ENCODE results near the gene TUB.

The TUB gene

DNA sequence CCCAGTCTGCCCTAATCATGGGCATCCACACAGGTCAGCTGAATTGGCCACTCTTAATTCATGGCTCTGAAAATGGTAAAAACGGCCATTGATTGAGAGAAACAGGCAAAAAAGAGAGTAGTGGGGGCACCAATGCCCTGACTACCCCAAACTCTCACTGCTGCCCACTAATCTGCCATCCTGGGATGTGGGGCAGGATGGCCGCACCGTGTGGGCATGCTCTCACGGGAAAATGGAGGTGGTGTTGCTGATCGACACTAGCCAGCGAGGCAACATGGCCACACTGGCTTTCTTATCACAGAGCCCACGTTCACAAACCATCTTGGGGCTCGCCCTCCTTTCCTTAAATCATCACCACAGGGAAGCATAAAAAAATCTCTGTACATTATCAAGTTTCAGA is 11.2 kb upstream of the TUB start:
- DNase-seq, result no peak

DNA sequence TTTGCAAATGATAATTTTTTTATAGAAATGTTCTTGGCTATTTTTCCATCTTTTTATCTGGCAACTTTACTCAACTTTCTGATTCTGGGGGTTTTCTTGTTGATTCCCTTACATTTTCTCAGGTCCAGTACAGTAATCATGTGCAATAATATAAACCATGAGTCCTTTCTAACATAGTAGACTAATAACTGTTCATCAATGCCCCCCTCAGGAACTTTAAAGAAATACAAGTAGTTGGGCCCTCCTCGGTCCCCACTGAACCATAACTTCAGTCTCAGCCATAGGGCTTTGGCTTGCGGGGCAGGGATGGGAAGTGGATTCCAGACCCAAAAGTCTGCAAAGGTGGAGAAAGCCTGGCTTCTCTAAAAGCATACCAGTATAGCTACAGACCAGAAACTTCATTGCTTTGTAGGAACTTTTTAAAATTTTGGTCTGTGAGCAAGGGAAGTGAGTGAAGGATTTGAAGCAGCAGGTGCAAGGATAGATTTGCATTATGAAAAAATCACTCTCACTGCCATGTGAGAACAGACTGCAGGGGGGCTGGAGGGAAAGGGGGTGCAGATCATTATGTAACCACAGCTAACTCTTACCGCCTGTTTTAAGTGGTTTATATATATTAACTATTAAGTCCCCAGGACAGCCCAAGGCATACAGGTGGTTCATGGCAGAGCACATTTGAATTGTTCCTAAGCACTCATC is 10.4 kb upstream of the TUB start:
- DNase-seq, result no peak

DNA sequence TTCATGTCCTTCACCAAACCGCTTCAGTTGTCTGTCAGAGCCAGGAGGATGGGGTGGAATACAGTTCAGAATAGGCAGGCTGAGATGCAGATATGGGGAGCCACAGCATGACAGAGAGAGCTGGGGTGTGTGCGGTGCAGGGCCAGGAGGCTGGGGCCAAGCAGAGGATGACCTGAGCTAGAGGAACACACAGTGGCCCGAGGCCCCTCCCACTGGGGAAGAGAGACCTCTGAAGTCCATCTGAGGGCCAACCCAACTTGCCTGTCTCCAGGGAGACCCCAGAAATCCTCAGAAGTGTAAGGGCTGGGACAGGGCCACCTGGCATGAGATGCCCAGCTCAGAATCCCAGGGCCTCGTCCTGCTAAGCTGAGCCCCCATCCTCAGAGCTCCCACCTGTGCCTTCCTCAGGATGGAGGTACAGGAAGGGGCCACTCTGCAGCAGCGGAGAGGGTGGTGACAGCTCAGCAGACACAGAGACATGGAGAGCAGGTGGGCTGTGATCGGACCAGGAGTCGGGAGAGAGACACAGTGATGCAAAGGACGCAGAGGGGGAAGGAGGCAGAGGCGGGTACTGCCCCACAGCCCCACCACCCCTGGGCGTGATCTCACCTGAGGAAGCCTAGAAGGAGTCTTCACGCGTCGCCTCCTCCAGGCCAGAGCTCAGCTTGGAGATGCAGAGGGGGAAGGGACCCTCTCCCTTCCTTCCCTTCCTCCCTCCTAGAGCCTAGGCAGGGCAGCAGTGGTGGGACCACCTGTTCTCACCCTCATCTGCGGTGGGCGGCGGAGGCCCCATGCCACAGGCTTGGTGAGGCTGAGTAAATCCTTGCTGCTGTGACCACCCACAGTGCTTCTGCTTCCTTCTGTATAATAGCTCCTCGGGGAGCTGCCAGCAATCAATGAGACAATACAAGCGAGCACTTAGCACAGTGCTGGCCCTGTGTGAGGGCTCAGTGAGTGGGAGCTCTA is 9.1 kb upstream of the TUB start:
- no peak for DNase-seq

DNA sequence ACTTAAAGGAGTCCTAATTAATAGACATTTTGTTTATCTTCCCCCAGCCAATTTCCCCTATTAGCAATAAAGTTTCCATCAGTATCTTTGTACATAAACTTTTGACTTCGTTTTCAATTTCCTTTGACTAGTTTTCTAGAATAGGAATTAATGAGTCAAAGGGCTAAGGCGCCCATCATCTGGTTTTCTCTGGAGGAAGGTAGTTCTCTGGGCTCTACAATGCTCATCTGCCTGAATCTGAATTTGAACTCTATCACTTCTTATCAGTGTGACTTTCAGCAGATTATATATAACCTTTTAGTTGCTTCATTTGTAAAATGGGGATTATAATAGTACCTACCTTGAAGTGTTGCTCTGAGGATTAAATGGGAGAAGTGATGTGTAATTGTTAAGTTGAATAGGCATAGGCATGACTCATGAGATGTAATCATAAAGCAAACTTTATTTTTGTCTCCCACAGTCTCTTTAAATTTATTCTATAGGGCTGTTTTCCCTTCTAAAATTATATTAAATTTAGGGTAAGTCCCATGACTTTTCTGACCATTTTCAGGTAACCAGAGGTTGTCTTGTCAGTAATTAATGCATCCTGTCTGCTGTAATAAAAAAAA is 5.8 kb upstream of the TUB start:
- no peak for DNase-seq

DNA sequence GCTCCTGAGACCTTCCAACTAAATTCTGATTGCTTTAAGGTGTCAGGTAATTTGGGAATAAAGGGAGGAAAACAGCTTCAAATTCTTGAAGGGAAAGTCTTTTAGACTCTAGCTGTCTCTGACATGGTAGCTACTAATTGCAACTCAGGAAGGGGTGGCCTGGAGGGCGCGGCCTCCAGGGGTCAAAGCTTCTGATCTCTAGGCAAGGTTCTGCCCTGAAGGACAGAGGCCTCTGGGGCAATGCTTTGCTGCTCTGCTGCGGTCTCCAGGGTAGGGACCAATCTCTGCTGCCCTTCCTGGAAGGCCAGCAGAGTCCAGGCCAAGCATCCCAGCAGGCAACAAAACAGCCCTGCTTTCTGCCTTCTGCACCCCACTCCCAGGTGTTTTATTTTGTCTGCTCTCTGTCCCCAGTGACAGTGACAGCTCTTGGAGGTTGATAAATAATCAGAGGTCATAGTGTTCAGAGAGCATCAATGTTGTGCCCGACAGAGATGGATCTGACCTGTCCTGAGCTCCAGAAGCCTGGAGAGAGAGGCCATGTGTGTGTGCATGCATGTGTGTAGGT is 1.8 kb upstream of the TUB start:
- no peak for DNase-seq

DNA sequence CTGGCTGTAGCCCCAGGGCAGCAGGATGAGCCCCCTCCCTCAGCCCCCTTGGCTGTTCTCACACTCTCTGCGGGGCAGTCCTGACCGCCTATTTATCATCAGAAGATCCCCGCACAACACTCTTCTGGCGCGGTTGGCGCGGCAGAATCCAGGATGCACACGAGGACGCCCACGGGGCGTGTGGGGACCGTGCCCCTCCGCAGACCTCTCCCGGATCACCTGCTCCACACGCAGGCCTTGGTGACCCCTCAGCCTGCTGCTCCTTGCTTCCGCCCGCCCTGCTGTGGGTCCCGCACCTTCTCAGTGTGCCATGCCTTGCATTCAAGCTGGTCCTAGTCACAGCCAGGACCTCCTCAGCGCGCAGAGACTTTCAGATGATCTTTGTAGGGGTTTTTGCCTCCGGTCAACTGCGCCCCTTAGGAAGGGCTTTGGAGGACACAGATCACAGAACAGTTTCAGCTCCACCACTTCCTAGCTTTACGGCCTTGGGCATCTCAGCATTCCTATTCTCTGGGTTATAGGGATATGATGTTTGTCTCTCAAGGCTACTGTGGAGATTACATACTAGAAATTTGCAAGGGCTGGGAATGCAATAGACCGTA is 841 bp upstream of the TUB start:
- DNase-seq, result no peak

DNA sequence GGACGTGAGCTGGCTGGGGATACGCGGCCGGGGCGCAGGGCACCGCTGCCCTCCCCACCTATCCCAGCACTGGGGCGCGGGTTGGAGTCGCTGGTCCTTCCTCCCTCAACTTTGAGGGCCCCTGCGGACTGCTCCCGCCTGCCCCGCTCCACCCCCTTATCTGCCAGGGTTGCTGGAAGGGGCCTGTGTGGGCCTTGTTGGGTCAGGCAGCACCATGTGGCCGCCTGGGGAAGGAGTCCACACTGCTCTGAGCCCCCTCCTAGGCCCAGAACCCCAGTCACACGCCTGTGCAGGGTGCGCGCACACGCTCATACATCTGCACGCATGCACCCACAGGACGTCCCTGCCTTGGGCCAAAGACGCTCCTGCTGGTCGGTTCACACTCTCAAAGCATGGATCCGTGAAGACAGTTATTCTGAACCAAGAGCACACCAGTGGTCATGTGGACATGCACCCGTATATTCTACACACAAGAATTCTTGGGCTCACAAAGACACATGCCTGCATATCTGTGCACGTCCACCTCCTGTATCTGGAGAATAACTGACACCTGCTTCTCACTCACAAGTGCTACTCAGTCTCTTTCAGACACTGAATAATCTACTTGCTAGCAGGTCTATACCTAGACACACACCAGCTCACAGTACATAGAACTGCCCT is 710 bp downstream of the TUB start:
- no peak for DNase-seq

DNA sequence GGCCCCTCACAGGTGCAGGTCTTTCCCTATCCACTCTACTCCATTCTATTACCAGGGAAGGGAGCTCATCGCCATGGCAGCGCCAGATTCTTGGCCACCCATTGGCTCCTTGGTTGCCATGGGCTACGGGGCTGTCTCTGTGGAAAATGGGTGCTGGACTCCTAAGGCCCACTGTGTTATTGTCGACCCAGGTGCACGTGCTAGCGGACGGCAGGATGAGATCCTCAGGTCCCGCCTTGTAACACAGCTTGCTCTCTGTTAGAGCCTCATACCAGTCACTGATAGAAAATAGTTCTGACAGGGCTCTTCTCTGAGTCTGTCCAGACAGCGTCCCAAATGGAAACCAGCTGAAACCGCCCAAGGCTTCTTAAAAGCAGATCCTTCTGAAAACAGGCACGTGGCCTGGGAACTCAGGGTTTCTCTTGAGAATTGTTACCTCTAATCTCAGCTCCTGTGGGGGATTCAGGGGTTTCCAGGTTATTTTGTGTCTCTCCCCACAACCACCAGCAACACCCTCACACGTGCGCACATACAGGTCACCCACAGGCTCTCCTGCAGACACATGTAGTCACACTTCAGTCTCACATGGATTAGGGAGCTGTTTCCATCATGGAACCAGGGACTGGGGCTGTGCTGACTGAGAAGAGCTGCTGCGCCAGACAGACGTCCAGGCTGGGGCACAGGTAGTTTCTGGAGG is 1.5 kb downstream of the TUB start:
- DNase-seq, result no peak

DNA sequence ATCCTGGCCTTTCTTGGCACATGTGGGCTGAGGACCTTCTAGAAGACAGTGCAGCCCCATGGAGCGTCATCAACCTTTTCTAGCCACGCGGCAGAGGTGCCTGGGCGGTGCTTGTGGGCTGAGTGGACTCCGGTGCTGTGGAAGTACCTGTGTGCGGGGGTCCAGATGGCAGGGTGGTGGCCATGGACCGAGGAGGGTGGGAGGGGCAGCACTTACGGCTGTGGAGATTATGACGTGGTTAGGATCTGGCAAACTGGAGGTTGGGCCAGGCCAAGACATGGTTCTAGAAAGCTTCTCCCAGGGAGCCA is 2.0 kb downstream of the TUB start:
- DNase-seq, result no peak

DNA sequence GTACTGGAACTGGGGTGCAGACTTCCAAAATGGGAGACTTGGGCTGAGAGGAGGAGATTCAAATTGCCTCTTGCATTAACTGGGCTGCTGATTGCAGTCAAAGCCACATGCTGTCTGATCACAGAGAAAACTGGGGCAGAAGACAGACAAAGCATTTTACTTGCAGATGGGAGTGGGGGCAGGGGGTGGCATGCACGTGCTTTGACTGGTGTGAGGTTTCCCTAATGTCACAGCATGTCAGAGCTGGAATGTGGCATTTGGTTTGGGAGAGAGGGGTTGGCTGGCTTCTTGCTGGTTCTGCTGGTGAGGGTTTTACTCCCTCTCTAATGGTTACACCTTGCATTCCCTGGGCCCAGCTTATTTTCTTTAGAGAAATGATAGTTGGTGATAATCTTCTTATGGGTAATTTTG is 2.9 kb downstream of the TUB start:
- DNase-seq, result no peak

DNA sequence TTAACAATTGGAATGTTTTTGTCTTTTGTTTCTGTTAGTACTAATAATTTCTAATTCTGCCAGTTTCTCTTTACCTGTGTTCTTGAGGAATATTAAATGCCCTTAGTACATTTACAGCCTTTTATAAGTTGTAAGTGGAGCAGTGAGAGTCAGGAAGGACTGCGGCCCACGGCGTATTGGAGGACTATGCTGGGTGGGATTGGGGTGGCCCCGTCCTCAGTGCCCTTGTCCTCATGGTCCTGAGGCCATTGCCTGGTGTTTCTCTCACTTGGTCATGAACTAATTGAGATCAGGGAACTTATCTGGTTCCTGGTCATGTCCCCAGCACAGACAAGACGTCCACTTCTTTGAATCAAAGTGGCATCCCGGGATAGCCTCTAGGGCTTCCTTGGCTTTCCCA is 3.3 kb downstream of the TUB start:
- no peak for DNase-seq

DNA sequence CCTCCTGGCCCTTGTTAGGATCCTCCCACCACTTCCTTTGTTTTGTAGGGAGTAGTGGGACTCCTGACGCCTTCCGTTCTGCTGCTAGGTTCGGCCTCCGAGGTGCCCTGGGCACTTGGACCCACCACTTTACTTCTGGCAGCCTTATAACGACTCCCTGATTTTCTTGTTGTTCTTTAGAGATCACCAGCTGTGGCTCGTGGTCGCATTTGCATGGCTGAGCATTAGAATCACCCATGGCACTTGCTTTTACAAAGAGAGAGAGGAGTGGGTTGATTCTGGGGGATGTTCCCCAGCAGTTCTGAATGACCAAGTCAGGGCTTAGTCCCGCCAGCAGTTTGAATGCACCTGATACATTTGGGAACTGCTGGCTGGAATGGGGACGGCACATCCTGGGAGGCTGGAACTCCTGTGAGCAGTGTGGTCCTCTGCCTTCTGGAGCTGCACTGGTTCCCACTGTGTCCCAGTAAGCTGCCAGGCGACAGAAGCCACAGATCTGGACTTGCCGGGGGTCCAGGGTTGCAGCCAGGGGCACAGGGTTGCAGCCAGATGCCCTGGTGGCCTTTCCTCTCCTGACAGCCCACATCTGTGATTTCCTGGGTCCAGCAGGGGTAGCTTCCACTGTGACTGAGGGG is 4.1 kb downstream of the TUB start:
- DNase-seq, result no peak

DNA sequence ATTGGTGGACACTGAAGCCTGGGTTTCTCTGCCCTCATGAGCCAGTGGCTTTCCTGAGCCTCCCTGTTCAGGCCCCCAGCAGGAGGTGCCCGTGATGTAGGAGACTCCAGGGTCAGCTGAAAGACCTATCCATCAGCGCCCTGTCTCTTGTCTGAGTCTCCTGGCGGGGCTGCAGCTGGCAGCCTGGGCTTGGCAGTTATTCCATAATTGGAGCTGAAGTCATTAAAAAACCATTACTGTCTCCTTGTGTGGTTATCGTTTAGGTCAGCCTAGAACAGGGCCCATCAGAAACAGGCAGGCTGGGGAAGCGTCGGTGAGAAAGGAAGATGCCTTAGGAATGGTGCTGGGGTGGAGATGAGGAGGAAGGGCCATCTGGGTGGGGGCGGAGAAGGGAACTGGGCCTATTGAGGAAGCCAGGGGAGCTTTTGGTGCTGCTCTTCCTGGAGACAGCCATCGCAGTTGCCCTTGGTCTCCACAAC is 5.0 kb downstream of the TUB start:
- DNase-seq, result no peak

DNA sequence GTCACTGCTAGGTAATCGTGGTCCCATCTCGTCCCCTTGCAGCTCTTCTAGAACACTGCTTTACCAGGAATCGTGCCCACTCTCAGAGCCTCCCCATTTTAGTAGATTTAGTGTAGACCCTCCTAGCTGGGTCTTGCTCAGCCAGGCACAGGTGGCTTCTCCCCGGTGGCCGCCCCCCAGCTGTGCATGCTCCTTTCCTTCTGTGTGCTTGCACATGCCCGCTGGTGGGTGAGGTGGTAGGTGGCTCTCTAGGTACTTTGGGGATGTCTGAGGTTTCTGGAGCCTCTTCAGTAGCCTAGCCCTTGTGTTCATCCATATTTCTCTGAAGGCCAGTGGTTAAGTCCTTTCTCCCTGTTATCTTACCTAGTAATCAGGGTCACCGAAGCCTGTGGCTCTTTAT is 5.6 kb downstream of the TUB start:
- no peak for DNase-seq

DNA sequence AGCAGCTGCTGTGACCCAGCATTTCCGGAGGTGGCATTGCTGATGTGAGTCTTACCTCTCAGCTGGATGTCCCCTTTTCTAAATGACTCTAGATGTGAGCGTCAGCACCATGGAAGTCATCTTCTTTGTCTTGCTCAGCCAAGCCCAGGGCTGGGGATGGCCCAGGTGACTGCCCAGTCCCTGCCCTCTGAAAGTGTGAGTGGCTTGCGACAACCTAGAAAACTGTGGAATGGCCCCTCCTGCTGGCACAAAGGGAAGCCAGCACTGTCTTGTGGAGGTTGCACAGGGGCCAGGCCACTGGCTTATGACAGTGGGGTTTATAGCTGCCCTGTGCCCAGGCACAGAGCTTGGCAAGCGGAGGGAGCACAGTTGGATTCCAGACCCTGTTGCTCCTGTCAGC is 6.2 kb downstream of the TUB start:
- DNase-seq, result no peak

DNA sequence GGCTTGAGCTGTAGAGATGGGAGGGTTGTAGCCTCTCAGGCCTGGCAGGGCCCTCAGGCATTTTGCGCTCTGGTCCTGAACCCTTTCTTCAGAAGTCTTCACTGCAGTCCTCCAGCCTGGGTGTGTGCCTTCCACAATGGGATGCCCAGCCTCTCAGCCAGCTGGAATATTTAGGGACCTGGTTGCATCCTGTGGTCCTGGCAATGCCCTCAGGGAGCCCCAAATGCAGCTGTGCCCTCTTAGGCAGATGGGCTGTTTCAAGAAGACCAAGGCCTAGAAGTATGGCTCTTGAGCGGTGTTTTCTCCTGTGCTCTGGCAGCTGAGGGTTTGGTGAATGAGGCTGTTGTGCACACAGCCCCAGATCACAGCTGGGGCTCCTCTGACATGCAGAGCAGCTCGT is 6.7 kb downstream of the TUB start:
- DNase-seq, result no peak

DNA sequence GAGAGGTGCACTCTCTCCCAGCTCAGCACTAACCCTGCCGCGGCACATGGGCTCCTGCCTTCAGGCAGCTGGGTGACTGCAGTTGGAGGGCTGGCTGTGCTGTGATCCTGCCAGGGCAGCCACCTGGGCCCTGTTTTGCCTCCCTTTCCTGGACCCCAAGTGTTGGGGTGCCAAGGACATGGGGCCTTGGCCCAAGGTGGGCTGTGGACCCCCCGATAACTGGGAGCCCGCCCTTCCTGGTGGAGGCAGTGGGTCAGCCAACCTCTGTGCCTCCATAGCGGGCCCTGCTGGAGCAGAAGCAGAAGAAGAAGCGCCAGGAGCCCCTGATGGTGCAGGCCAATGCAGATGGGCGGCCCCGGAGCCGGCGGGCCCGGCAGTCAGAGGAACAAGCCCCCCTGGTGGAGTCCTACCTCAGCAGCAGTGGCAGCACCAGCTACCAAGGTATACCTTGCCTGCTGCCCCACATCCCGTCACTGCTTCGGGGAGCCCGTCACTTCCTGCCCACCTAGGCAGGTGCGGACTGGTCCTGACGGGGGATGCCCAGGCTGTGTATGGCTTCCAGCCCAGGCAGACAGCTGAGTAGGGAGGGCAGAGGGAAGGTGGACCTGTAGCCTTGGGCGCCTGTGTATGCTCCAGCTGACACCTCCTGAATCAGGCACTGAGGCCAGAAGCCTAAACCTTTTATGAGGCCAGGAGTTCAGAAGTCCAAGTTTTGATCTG is 8.9 kb downstream of the TUB start:
- no peak for DNase-seq

DNA sequence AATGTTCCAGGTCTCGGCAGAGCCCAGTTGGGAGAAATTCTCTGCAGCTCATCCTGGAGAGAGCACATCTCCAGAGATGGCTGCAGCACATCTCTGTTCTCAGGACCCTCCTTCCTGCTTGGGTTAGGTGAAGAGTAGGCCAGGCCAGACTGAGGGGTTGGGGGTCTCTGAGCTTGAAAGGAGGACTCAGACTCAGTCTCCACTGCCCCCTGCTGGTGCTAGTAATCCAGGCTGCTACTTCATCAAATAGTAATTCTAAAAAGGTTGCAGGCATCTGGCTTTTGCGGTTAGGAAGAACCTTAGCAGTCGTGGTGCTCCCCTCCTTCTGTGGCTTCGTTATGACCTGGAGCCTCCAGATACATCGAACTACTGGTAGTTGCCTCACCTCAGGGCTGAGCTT is 9.7 kb downstream of the TUB start:
- DNase-seq, result peak; percentile 33

DNA sequence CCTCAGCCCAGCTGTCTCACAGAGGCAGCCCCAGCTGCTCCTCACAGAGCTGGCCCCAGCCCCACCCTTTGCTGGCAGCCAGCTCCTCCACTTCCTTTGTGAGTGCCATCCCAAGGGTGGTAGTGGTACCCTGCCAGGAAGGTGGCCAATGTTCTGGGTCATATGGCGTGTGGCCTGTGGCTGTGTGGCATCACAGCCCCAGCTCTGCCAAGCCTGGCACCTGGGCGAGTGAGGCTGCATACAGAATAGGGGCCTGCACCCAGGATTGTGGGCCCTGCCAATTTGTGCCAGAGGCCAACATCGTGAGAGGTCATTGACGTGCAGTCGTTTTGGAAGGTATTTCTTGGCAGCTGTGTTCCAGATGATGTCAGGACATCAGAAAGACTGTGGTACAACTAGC is 10.7 kb downstream of the TUB start:
- DNase-seq, result no peak

DNA sequence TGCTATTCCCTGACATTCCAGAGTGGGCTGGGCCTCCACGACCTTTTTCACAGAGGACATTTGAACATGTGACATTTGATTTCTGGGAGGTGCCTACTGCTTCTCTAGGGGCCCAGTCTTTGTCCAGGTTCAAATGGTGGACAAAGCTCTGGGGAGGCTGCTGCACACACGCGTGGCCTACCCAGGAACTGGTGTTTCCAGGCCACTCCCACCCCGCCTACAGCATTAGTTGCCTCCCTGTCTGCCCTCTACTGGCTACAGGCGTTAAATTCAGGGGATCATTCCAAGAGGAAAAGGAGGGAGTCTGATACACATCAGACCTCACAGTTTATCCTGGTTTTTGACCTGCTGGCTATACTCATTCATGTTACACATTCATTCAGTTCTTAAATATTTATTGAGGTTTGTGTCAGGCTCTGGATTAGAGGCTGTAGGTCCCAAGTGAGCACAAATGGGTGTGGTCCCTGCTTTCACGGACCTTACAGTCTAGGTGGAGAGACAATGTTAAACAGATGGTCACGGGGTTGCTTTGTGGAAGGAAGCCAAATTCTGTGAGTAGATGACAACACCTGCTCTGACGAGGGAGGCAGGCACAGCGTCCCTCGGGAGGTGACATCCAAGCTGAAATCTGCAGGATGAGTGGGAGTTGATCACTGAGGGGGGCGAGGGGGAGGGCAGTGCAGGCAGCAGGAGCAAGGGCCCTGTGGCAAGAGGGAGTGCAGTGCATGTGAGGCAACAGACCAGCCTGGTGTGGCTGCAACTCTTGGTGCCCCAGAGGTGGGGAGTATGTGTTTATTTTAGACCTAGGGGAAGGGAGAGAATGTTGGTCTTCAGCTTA is 11.8 kb downstream of the TUB start:
- DNase-seq, result peak; percentile 34

Measured in CD4-positive, alpha-beta T cell treated with Interleukin-17A for 4 hours (primary cell).